Measurements from ENCODE around the gene PRSS8. TPM values are rescaled to one million over a fixed set of nuclear protein-coding genes. Genes with fewer than 3 reads are reported as not detected.

PRSS8 gene
- total RNA-seq, 4 donors from 2014 or later: 0.20 TPM; not detected in 3

GRCh38 chr16:31113121-31114120, 22.1 kb downstream of the PRSS8 start:
- H3K27me3 ChIP-seq: no peaks in the 10 kb centered on the region
- WGBS, 2 donors: 63 to 74% methylated on average over 5 of the region's 5 CpGs
- peak in 1 of 2 donors; percentile 10 for TF ChIP-seq EP300 (IDR thresholded peaks at IDR 0.05)
- TF ChIP-seq, protein P1, sequence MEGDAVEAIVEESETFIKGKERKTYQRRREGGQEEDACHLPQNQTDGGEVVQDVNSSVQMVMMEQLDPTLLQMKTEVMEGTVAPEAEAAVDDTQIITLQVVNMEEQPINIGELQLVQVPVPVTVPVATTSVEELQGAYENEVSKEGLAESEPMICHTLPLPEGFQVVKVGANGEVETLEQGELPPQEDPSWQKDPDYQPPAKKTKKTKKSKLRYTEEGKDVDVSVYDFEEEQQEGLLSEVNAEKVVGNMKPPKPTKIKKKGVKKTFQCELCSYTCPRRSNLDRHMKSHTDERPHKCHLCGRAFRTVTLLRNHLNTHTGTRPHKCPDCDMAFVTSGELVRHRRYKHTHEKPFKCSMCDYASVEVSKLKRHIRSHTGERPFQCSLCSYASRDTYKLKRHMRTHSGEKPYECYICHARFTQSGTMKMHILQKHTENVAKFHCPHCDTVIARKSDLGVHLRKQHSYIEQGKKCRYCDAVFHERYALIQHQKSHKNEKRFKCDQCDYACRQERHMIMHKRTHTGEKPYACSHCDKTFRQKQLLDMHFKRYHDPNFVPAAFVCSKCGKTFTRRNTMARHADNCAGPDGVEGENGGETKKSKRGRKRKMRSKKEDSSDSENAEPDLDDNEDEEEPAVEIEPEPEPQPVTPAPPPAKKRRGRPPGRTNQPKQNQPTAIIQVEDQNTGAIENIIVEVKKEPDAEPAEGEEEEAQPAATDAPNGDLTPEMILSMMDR (IDR thresholded peaks at IDR 0.05): no peak
- no peak overlapping the region for H3K4me3 ChIP-seq
- peaks cover 0 to 27% (median 15%) of the 10 kb centered on the region in 4 donors for H3K4me1 ChIP-seq
- H3K9me3 ChIP-seq: no peaks in the 10 kb centered on the region
- H3K36me3 ChIP-seq: peaks cover 0 to 41% (median 0%) of the 10 kb centered on the region in 3 donors
- DNase-seq (ENCODE audit: low spot score in 2 of 2): no peak
- peak overlapping the region in 3 of 4 donors; percentile 25 to 74 (median 69) for H3K27ac ChIP-seq

DNA sequence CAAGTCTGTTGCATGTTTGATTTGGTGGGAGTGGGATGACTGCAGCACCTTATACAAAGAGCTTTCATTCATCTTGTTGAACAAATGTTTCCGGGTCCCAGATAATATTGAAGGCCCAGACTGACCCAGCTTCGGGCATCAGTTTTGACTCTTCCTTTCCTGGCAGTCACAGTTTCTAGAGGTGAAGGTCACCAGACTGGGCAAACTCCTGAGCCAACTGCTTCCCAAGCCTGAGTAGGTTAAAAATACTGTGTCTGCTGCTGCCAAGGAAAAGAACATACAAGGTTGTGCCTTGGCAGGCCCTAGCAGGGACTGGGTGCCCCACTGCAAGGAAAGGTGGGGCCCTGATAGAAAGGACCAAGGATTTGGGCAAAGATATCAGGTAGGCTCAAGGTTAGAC, 22.8 kb downstream of the PRSS8 start:
- 62 to 69% methylated on average over 2 of the region's 2 CpGs for WGBS, 2 donors
- no peak overlapping the region for H3K4me3 ChIP-seq
- TF ChIP-seq EP300 (IDR thresholded peaks at IDR 0.05) (no peak), POLR2A (IDR thresholded peaks at IDR 0.05) (no peak)
- TF ChIP-seq, protein P1 (IDR thresholded peaks at IDR 0.05): no peak
- H3K27ac ChIP-seq: peak overlapping the region in 2 of 4 donors; percentile 69 to 74
- no peaks in the 10 kb centered on the region for H3K9me3 ChIP-seq
- no peaks in the 10 kb centered on the region for H3K27me3 ChIP-seq
- H3K36me3 ChIP-seq: peaks cover 0 to 41% (median 0%) of the 10 kb centered on the region in 3 donors
- no peak for DNase-seq (ENCODE audit: low spot score in 2 of 2)
- H3K4me1 ChIP-seq: peaks cover 0 to 29% (median 14%) of the 10 kb centered on the region in 4 donors

DNA sequence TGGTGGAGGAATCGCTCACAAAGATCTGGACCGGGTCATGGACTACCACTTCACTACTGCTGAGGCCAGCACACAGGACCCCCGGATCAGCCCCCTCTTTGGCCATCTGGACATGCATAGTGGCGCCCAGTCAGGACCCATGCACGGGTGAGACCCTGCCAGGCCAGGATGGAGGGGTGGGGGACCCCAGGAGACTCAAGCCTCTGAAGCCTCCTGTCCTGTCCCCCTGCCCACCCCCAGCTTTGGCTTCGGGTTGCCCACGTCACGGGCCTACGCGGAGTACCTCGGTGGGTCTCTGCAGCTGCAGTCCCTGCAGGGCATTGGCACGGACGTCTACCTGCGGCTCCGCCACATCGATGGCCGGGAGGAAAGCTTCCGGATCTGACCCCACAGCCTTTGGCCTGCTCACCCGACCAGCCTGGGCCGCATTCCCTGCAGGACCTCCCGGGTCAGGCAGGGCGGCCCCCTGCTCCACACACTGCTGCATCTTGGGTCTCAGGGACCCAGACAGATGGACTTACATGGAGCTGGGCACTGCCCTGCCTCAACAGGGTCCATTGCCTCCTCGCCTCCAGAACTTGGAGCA, 23.6 kb downstream of the PRSS8 start:
- TF ChIP-seq, protein P1 (IDR thresholded peaks at IDR 0.05): no peak
- no peak for TF ChIP-seq EP300 (IDR thresholded peaks at IDR 0.05)
- TF ChIP-seq POLR2A (IDR thresholded peaks at IDR 0.05): no peak
- Histone ChIP-seq H3K4me3 (no peak overlapping the region), H3K27me3 (no peaks in the 10 kb centered on the region), H3K27ac (peak overlapping the region in 1 of 4 donors; percentile 69), H3K9me3 (no peaks in the 10 kb centered on the region), H3K4me1 (peaks cover 0 to 31% (median 13%) of the 10 kb centered on the region in 4 donors), H3K36me3 (peaks cover 0 to 41% (median 0%) of the 10 kb centered on the region in 3 donors)
- no peak for DNase-seq (ENCODE audit: low spot score in 2 of 2)
- 86 to 100% methylated on average over 7 to 21 of the region's 23 CpGs for WGBS, 2 donors

DNA sequence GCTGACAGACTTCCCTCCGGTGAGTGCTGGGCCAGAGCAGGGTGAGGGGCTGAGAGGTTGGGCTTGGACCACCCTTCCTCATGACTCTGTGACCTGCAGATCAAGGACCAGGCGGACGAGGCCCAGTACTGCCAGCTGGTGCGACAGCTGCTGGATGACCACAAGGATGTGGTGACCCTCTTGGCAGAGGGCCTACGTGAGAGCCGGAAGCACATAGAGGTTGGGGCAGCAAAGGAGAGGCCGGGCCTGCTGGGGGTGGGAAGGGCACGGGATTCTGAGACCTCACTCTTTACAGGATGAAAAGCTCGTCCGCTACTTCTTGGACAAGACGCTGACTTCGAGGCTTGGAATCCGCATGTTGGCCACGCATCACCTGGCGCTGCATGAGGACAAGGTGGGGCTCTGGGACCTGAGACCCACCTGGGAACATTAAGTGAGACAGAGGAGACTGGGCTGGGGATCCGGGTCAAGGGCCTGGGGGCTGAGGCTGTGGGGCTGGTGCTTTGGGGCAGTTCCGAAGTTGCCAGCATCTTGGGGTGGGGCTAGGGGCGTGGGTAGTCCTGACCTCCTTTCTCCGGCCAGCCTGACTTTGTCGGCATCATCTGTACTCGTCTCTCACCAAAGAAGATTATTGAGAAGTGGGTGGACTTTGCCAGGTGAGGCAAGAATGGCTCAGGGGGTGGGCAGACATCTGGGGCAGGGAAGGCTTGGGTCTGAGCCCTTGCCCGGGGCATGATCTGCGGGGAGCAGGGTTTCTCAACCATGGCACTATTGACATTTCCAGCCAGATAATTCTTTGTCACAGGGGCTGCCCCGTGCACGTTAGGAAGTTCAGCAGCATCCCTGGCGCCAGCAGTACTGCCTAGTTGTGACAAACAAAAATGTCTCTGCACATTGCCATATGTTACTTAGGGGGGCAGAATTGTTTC, 25.2 kb downstream of the PRSS8 start:
- no peaks in the 10 kb centered on the region for H3K9me3 ChIP-seq
- peak overlapping the region in 1 of 4 donors; percentile 96 for H3K27ac ChIP-seq
- peaks cover 0 to 34% (median 15%) of the 10 kb centered on the region in 4 donors for H3K4me1 ChIP-seq
- TF ChIP-seq, protein P1 (IDR thresholded peaks at IDR 0.05): no peak
- no peak for TF ChIP-seq EP300 (IDR thresholded peaks at IDR 0.05)
- no peak for TF ChIP-seq POLR2A (IDR thresholded peaks at IDR 0.05)
- peaks cover 0 to 41% (median 0%) of the 10 kb centered on the region in 3 donors for H3K36me3 ChIP-seq
- 87 to 93% methylated on average over 24 to 26 of the region's 26 CpGs for WGBS, 2 donors
- no peak overlapping the region for H3K4me3 ChIP-seq
- no peaks in the 10 kb centered on the region for H3K27me3 ChIP-seq
- DNase-seq (ENCODE audit: low spot score in 2 of 2): no peak
